ENCODE measurements around the gene C6orf47. TPM values are rescaled to one million over a fixed set of nuclear protein-coding genes. Genes with fewer than 3 reads are reported as not detected.

The C6orf47 gene
- polyA plus RNA-seq, 1 experiment = 10.2 TPM

DNA sequence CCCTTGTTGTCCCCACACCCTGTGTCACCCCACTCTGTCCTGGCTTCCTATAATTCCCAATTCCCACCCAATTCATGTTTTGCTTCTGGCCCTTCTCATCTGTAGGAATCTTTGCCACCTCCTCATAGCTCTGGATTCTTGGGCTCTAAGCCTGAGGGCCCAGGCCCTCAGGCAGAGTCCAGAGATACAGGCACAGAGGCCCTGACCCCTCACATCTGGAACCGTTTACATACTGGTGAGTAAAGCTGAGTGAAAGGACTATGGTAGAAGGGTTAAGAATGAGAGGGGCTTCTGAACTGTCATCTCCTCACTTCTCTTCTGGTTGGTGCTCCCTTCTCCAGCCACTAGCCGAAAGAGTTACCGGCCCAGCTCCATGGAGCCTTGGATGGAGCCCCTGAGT, 26.4 kb downstream of the C6orf47 start:
- Histone ChIP-seq H3K27me3 (ENCODE audit: control insufficient read depth, insufficient read depth, low read length) (no peaks in the 10 kb centered on the region), H3K4me3 (ENCODE audit: low read depth, low read length) (no peak overlapping the region), H3K9me3 (ENCODE audit: control insufficient read depth, insufficient read depth, low read length) (no peaks in the 10 kb centered on the region), H3K27ac (ENCODE audit: low read depth, low read length) (no peak overlapping the region)
- DNase-seq (ENCODE audit: low read depth, low spot score) = no peak
- ChIA-PET CTCF (interaction anchor here (1.4 kb wide), 1 partner anchor 11 kb away, joined by 4 read pairs; no protein-coding TSS in a partner anchor), POLR2A (interaction anchor here (0.7 to 1.1 kb wide), 2 partner anchors 10 to 31 kb away, joined by 3 to 4 read pairs; partner anchors contain the start of gene GPANK1)
- TF ChIP-seq, protein P1, sequence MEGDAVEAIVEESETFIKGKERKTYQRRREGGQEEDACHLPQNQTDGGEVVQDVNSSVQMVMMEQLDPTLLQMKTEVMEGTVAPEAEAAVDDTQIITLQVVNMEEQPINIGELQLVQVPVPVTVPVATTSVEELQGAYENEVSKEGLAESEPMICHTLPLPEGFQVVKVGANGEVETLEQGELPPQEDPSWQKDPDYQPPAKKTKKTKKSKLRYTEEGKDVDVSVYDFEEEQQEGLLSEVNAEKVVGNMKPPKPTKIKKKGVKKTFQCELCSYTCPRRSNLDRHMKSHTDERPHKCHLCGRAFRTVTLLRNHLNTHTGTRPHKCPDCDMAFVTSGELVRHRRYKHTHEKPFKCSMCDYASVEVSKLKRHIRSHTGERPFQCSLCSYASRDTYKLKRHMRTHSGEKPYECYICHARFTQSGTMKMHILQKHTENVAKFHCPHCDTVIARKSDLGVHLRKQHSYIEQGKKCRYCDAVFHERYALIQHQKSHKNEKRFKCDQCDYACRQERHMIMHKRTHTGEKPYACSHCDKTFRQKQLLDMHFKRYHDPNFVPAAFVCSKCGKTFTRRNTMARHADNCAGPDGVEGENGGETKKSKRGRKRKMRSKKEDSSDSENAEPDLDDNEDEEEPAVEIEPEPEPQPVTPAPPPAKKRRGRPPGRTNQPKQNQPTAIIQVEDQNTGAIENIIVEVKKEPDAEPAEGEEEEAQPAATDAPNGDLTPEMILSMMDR (IDR thresholded peaks at IDR 0.05; ENCODE audit: low read depth, low read length) = no peak

- H3K27ac ChIP-seq (ENCODE audit: low read depth, low read length) = no peak overlapping the region
Measured at GRCh38 chr6:31633447-31633846, 27.1 kb downstream of the C6orf47 start.

DNA sequence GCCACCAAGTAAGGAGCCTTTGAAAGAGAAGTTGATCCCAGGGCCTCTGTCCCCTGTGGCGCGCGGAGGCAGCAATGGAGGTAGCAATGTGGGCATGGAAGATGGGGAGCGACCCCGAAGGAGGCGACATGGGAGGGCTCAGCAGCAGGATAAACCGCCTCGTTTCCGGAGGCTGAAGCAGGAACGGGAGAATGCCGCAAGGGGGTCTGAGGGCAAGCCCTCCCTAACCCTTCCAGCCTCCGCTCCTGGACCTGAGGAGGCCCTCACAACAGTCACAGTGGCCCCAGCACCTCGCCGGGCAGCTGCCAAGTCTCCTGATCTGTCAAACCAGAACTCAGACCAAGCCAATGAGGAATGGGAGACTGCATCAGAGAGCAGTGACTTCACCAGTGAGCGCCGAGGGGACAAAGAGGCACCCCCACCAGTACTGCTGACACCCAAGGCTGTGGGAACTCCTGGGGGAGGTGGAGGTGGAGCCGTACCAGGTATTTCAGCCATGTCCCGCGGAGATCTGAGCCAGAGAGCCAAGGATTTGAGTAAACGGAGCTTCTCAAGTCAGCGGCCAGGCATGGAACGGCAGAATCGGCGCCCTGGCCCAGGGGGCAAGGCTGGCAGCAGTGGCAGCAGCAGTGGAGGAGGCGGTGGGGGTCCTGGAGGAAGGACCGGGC, 28.2 kb downstream of the C6orf47 start:
- no peak for DNase-seq (ENCODE audit: low read depth, low spot score)
- TF ChIP-seq, protein P1 (IDR thresholded peaks at IDR 0.05; ENCODE audit: low read depth, low read length) = no peak
- ChIA-PET POLR2A (no interaction called here), CTCF (no interaction called here)
- no peak overlapping the region for H3K27ac ChIP-seq (ENCODE audit: low read depth, low read length)
- H3K9me3 ChIP-seq (ENCODE audit: control insufficient read depth, insufficient read depth, low read length) = no peaks in the 10 kb centered on the region
- H3K4me3 ChIP-seq (ENCODE audit: low read depth, low read length) = no peak overlapping the region
- H3K27me3 ChIP-seq (ENCODE audit: control insufficient read depth, insufficient read depth, low read length) = no peaks in the 10 kb centered on the region

More at GRCh38 chr6:31633447-31633846, 27.1 kb downstream of the C6orf47 start:
- TF ChIP-seq, protein P1 (IDR thresholded peaks at IDR 0.05; ENCODE audit: low read depth, low read length) = no peak
- H3K9me3 ChIP-seq (ENCODE audit: control insufficient read depth, insufficient read depth, low read length) = no peaks in the 10 kb centered on the region
- CTCF ChIA-PET = no interaction called here
- no peak for DNase-seq (ENCODE audit: low read depth, low spot score)
- H3K27me3 ChIP-seq (ENCODE audit: control insufficient read depth, insufficient read depth, low read length) = no peaks in the 10 kb centered on the region
- POLR2A ChIA-PET = no interaction called here
- no peak overlapping the region for H3K4me3 ChIP-seq (ENCODE audit: low read depth, low read length)

DNA sequence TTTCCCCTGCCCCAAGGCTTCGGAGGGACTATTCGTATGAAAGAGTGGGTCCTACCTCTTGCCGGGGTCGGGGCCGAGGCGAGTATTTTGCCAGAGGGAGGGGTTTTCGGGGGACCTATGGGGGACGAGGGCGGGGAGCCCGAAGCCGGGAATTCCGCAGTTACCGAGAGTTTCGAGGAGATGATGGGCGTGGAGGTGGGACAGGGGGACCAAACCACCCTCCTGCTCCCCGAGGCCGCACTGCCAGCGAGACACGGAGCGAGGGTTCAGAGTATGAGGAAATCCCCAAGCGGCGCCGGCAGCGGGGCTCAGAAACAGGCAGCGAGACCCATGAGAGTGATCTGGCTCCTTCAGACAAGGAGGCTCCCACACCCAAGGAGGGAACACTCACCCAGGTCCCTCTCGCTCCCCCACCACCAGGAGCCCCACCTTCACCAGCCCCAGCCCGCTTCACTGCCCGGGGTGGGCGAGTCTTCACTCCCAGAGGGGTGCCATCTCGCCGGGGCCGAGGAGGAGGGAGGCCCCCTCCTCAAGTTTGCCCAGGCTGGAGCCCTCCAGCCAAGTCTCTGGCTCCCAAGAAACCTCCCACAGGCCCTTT, 28.8 kb downstream of the C6orf47 start:
- TF ChIP-seq, protein P1 (IDR thresholded peaks at IDR 0.05; ENCODE audit: low read depth, low read length) = no peak
- no peaks in the 10 kb centered on the region for H3K27me3 ChIP-seq (ENCODE audit: control insufficient read depth, insufficient read depth, low read length)
- ChIA-PET POLR2A (no interaction called here), CTCF (no interaction called here)
- no peak for DNase-seq (ENCODE audit: low read depth, low spot score)
- H3K27ac ChIP-seq (ENCODE audit: low read depth, low read length) = no peak overlapping the region
- H3K9me3 ChIP-seq (ENCODE audit: control insufficient read depth, insufficient read depth, low read length) = no peaks in the 10 kb centered on the region
- H3K4me3 ChIP-seq (ENCODE audit: low read depth, low read length) = no peak overlapping the region

- Histone ChIP-seq H3K4me3 (ENCODE audit: low read depth, low read length) (no peak overlapping the region), H3K9me3 (ENCODE audit: control insufficient read depth, insufficient read depth, low read length) (no peaks in the 10 kb centered on the region), H3K27me3 (ENCODE audit: control insufficient read depth, insufficient read depth, low read length) (no peaks in the 10 kb centered on the region), H3K27ac (ENCODE audit: low read depth, low read length) (no peak overlapping the region)
- ChIA-PET POLR2A (no interaction called here), CTCF (no interaction called here)
- no peak for DNase-seq (ENCODE audit: low read depth, low spot score)
- TF ChIP-seq, protein P1 (IDR thresholded peaks at IDR 0.05; ENCODE audit: low read depth, low read length) = no peak
Measured at GRCh38 chr6:31631209-31631608, 29.4 kb downstream of the C6orf47 start.
